Panc1 (cell line): ENCODE results near the gene UPF3A. TPM values are rescaled to one million over a fixed set of nuclear protein-coding genes. Genes with fewer than 3 reads are reported as not detected.

Experiments
- ATAC-seq: fragments of 200-7000 bp; cut with Tn5 transposase; 2 replicates; pipeline ENCODE4 v1.9.1; 2020; ENCODE audit warnings: mild to moderate bottlenecking, moderate library complexity
- BruUV-seq: library from RNA; stranded (reverse); fragments of 400-500 nt; replicated peaks from 2 replicates; lab custom pipeline; 2021; lab: Mats Ljungman, UMichigan
- CTCF ChIA-PET: fragments of 300-600 bp; sonication (Branson Sonifier 250); formaldehyde crosslinking; loops from one replicate; lab custom pipeline; 2022; ENCODE audit warnings: antibody characterized with exemption; lab: Charles Lee
- POLR2A ChIA-PET: fragments of 300-600 bp; sonication (Branson Sonifier 250); formaldehyde crosslinking; loops from one replicate; lab custom pipeline; 2022; ENCODE audit warnings: antibody characterized with exemption; lab: Charles Lee
- DNase-seq: peaks from one replicate; pipeline ENCODE4 v3.0.0-alpha.2; 2010; ENCODE audit warnings: low read depth, low spot score
- H3K27ac ChIP-seq: 2 replicates; pipeline ENCODE4 v1.5.1; 2011; ENCODE audit warnings: mild to moderate bottlenecking, low read length, inconsistent platforms
- H3K27me3 ChIP-seq: fragments of 200-500 bp; sonication (Bioruptor generic); 2 replicates; pipeline ENCODE4 v1.6.0; 2014; ENCODE audit warnings: low read length, inconsistent platforms; ENCODE audit not compliant: control insufficient read depth, insufficient read depth
- H3K36me3 ChIP-seq: fragments of 200-500 bp; sonication (Bioruptor generic); 2 replicates; pipeline ENCODE4 v1.5.1; 2014; ENCODE audit warnings: inconsistent platforms, mild to moderate bottlenecking, low read length, moderate library complexity; ENCODE audit not compliant: control insufficient read depth, insufficient read depth
- H3K4me1 ChIP-seq: 2 replicates; pipeline ENCODE4 v1.5.1; 2011; ENCODE audit warnings: inconsistent platforms, mild to moderate bottlenecking, low read length, moderate library complexity; ENCODE audit not compliant: control insufficient read depth, insufficient read depth
- H3K4me3 ChIP-seq, 2 experiments: 2 replicates each; pipeline ENCODE4 v1.5.1; 2011 to 2012; ENCODE audit warnings: low read depth in 2 of 2, low read length in 2 of 2, mild to moderate bottlenecking in 2 of 2, inconsistent platforms in 1 of 2, moderate library complexity in 1 of 2
- H3K9me3 ChIP-seq: fragments of 200-500 bp; sonication (Bioruptor generic); 2 replicates; pipeline ENCODE4 v1.5.1; 2014; ENCODE audit warnings: low read depth, mild to moderate bottlenecking, inconsistent platforms, low read length, moderate library complexity; ENCODE audit not compliant: control insufficient read depth, insufficient read depth
- POLR2AphosphoS5 ChIP-seq: IDR thresholded peaks from 2 replicates; pipeline ENCODE4 v1.6.1; 2012; ENCODE audit warnings: mild to moderate bottlenecking, low read depth, low read length, moderate library complexity
- REST ChIP-seq, 2 experiments: IDR thresholded peaks; 2 replicates each; pipeline ENCODE4 v1.6.1; 2011 to 2012; ENCODE audit warnings: low read depth in 2 of 2, control low read depth in 1 of 2, low read length in 1 of 2, mild to moderate bottlenecking in 1 of 2, moderate library complexity in 1 of 2; ENCODE audit not compliant: insufficient read depth in 1 of 2
- SIN3A ChIP-seq: IDR thresholded peaks from 2 replicates; pipeline ENCODE4 v1.6.1; 2012; ENCODE audit warnings: low read depth, mild to moderate bottlenecking, low read length, moderate library complexity, borderline replicate concordance; ENCODE audit not compliant: insufficient read depth
- TCF7L2 ChIP-seq: IDR thresholded peaks from 2 replicates; pipeline ENCODE4 v1.6.1; 2011; ENCODE audit warnings: mild to moderate bottlenecking, low read depth, low read length, inconsistent platforms
- in situ Hi-C: cut with HindIII; loops from 2 replicates; pipeline ENCODE4 v1.10.0; 2016; ENCODE audit warnings: low sequenced_read_pairs, low pct_unique_long_range_greater_than_20kb
- intact Hi-C: fragments of 100-400 bp; cut with micrococcal nuclease; formaldehyde crosslinking; loops from one replicate; pipeline ENCODE4 v1.10.0; 2022; ENCODE audit not compliant: unreplicated experiment
- total RNA-seq: library from RNA; stranded (reverse); gene quantifications from one replicate; pipeline ENCODE4 v1.2.1, GENCODE V29; 2021; ENCODE audit not compliant: unreplicated experiment
- TF ChIP-seq, protein P1 (sequence below): fragments of 450-650 bp; IDR thresholded peaks from 2 replicates; pipeline ENCODE4 v1.5.1; 2017; ENCODE audit warnings: mild to moderate bottlenecking

The UPF3A gene
- total RNA-seq, 1 experiment from 2014 or later = 36.3 TPM

DNA sequence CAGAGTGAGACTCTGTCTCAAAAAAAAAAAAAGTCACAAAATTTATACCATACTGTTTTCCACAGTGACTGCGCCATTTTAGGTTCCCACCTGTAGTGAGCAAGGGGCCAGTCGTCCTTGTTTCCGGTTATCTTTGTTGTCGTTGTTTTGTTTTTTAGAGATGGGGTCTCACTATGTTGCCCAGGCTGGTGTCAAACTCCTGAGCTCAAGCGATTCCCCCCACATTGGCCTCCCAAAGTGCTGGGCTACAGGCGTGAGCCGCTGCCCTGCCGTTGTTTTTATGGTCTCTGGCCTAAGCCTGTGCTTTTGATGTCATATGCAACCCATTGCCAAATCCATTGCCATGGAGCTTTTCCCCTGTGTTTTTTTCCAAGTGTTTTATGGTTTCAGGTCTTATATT is 3.3 kb downstream of the UPF3A start:
- intact Hi-C loops = no loop called here
- BruUV-seq = no TSS peak
- Histone ChIP-seq H3K4me1 (peaks cover 15% of the 10 kb centered on the region), H3K4me3 (no peak overlapping the region), H3K27ac (no peak overlapping the region), H3K9me3 (no peaks in the 10 kb centered on the region), H3K27me3 (no peaks in the 10 kb centered on the region), H3K36me3 (peaks cover 3% of the 10 kb centered on the region; the same call in 1 of the 2 replicates)
- TF ChIP-seq SIN3A (no peak), POLR2AphosphoS5 (no peak), REST (IDR thresholded peaks at IDR 0.05; ENCODE audit: insufficient read depth in 1 of 2, low read depth in 2 of 2, low read length in 1 of 2) (no peak), TCF7L2 (no peak)
- TF ChIP-seq, protein P1, sequence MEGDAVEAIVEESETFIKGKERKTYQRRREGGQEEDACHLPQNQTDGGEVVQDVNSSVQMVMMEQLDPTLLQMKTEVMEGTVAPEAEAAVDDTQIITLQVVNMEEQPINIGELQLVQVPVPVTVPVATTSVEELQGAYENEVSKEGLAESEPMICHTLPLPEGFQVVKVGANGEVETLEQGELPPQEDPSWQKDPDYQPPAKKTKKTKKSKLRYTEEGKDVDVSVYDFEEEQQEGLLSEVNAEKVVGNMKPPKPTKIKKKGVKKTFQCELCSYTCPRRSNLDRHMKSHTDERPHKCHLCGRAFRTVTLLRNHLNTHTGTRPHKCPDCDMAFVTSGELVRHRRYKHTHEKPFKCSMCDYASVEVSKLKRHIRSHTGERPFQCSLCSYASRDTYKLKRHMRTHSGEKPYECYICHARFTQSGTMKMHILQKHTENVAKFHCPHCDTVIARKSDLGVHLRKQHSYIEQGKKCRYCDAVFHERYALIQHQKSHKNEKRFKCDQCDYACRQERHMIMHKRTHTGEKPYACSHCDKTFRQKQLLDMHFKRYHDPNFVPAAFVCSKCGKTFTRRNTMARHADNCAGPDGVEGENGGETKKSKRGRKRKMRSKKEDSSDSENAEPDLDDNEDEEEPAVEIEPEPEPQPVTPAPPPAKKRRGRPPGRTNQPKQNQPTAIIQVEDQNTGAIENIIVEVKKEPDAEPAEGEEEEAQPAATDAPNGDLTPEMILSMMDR = no peak
- DNase-seq (no peak), ATAC-seq (no peak)
- in situ Hi-C loops = no loop called here
- CTCF ChIA-PET = no interaction called here
- POLR2A ChIA-PET = no interaction called here

DNA sequence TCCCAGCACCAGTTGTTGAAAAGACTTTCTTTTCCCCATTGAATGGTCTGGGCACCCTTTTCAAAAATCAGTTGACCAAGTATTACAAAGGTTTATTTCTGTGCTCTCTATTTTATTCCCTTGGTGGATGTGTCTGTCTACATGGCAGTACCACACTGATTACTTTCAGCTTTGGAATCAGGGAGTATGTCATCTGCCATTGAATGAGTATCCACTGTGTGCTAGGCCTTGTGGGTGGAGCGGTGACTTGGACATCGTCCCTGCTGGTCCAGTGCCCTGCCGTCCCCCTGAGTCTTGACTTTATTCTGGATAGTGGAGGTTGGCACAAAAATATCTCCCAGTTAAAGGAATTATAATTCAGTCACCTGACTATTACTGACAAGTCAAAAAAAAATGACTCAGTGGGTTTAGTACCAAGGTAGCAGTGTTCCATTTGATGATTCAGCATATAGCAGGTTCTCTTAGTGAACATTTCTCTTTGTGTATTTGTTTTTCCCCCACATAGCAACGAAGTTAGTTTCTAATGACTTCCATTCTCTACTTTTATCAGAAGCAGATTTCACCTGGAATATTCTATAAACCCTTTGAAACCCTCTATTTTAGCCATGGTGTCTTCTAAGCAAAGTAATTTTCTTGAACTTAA is 3.9 kb downstream of the UPF3A start:
- H3K27me3 ChIP-seq = no peaks in the 10 kb centered on the region
- H3K36me3 ChIP-seq = peaks cover 3% of the 10 kb centered on the region; the same call in 1 of the 2 replicates
- DNase-seq (no peak), ATAC-seq (no peak)
- no peaks in the 10 kb centered on the region for H3K9me3 ChIP-seq
- TF ChIP-seq REST (IDR thresholded peaks at IDR 0.05; ENCODE audit: insufficient read depth in 1 of 2, low read depth in 2 of 2, low read length in 1 of 2) = no peak
- no peak for TF ChIP-seq POLR2AphosphoS5
- TF ChIP-seq, protein P1 = no peak
- TF ChIP-seq TCF7L2 = no peak
- no peak for TF ChIP-seq SIN3A
- H3K4me1 ChIP-seq = peaks cover 9% of the 10 kb centered on the region
- intact Hi-C loops (no loop called here), in situ Hi-C loops (no loop called here)
- no peak overlapping the region for H3K4me3 ChIP-seq
- H3K27ac ChIP-seq = no peak overlapping the region
- BruUV-seq = no TSS peak
- POLR2A ChIA-PET = no interaction called here
- CTCF ChIA-PET = no interaction called here
